Skeletal muscle satellite cell (primary cell): ENCODE measurements around the gene CAVIN1.
"Not testable (repeated sequence)": the region's sequence is repeated elsewhere in the genome, so short reads cannot be mapped to it uniquely, and the experiment has no call there.

Experiments
- H3K27me3 ChIP-seq: 2 replicates; pipeline ENCODE4 v1.7.0; 2013; ENCODE audit warnings: low read length; ENCODE audit not compliant: control insufficient read depth, insufficient read depth
- H3K36me3 ChIP-seq: 2 replicates; pipeline ENCODE4 v1.7.0; 2013; ENCODE audit warnings: mild to moderate bottlenecking, control low read depth, low read length; ENCODE audit not compliant: insufficient read depth
- H3K4me1 ChIP-seq: 2 replicates; pipeline ENCODE4 v1.7.0; 2013; ENCODE audit warnings: low read length; ENCODE audit not compliant: control insufficient read depth, insufficient read depth
- H3K4me2 ChIP-seq: 2 replicates; pipeline ENCODE4 v1.7.0; 2013; ENCODE audit warnings: mild to moderate bottlenecking, low read length
- H3K4me3 ChIP-seq: 2 replicates; pipeline ENCODE4 v1.7.0; 2013; ENCODE audit warnings: low read length
- H3K9ac ChIP-seq: 2 replicates; pipeline ENCODE4 v1.7.0; 2013; ENCODE audit warnings: mild to moderate bottlenecking, low read depth, low read length, moderate library complexity
- H3K9me3 ChIP-seq: replicated peaks from 2 replicates; pipeline ENCODE4 v1.7.0; 2013; ENCODE audit warnings: mild to moderate bottlenecking, control low read depth, low read length

The CAVIN1 gene

DNA sequence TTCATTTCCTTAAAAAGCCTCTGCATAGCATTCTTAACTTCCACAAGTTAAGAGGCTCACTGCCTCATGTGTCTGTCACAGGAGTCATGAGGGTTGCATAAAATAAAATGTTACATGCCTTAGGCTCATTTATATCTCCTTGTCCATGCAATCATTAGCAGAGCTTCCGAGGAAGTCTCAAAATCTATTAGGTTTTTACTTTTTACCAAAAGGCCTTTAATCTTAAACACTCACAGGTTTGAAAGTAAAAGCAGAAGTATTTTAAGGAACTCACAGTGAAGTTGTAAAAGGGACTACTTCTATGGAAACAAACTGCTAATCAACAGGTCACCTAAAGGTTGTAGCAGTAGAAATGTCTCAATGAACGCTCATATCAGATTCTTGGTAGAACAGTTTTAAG is 30.4 kb upstream of the CAVIN1 start:
- Histone ChIP-seq H3K4me2 (no peak overlapping the region), H3K4me3 (no peak overlapping the region), H3K36me3 (no peaks in the 10 kb centered on the region), H3K9ac (no peak overlapping the region), H3K27me3 (no peaks in the 10 kb centered on the region), H3K9me3 (no peaks in the 10 kb centered on the region), H3K4me1 (peaks cover 17% of the 10 kb centered on the region)

- H3K36me3 ChIP-seq, H3K27me3 ChIP-seq: not testable (repeated sequence)
These were observed 28.2 kb upstream of the CAVIN1 start for GRCh38 chr17:42451270-42451669.

GRCh38 chr17:42449838-42450237 is 26.8 kb upstream of the CAVIN1 start:
- not testable (repeated sequence) for H3K4me2 ChIP-seq, H3K4me3 ChIP-seq, H3K36me3 ChIP-seq, H3K9me3 ChIP-seq, H3K9ac ChIP-seq, H3K27me3 ChIP-seq, H3K4me1 ChIP-seq

More at GRCh38 chr17:42451270-42451669, 28.2 kb upstream of the CAVIN1 start:
- H3K4me2 ChIP-seq, H3K9me3 ChIP-seq, H3K4me3 ChIP-seq, H3K9ac ChIP-seq, H3K4me1 ChIP-seq: not testable (repeated sequence)

- not testable (repeated sequence) for H3K27me3 ChIP-seq, H3K4me3 ChIP-seq, H3K9ac ChIP-seq, H3K4me1 ChIP-seq, H3K36me3 ChIP-seq, H3K4me2 ChIP-seq, H3K9me3 ChIP-seq
These were observed 26.1 kb upstream of the CAVIN1 start for GRCh38 chr17:42449176-42449575.

GRCh38 chr17:42442196-42442565 is 19.1 kb upstream of the CAVIN1 start:
- no peak overlapping the region for H3K4me2 ChIP-seq
- H3K4me3 ChIP-seq, result no peak overlapping the region
- no peaks in the 10 kb centered on the region for H3K36me3 ChIP-seq
- H3K9me3 ChIP-seq, result no peaks in the 10 kb centered on the region
- peaks cover under 1% of the 10 kb centered on the region for H3K4me1 ChIP-seq
- H3K27me3 ChIP-seq, result no peaks in the 10 kb centered on the region
- no peak overlapping the region for H3K9ac ChIP-seq

DNA sequence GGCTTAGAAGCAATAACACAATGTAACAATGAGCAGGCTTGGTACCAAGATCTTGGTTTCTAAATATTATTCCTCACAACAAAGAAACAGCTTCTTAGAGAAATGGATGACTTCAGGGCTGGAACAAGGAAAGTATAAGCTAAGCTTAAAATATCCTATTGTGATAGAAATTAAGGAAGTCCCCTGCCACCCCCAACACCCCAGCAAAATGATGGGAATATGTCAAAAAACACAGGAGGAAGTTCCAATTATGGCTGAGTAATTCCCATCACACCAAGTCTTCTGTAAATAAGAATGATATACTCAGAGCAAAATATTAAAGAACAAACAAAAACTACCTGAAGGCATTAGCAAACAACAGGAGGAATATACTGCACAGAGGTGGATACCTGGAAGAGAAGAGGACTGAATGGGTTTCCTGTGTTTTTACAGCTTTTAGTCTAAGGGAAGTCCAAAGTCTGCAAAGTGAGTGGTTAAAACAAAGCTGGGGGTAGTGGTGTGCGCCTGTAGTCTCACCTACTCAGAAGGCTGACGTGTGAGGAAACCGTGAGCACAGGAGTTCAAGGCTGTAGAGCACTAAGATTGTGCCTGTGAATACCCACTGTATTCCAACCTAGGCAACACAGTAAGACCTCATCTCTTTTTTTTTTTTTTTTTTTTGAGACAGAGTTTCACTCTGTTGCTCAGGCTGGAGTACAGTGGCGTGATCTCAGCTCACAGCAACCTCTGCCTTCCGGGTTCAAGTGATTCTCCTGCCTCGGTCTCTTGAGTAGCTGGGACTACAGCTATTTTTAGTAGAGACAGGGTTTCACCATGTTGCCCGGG is 18.5 kb upstream of the CAVIN1 start:
- H3K9ac ChIP-seq, result no peak overlapping the region
- H3K27me3 ChIP-seq, result no peaks in the 10 kb centered on the region
- no peaks in the 10 kb centered on the region for H3K36me3 ChIP-seq
- no peaks in the 10 kb centered on the region for H3K9me3 ChIP-seq
- peaks cover 4% of the 10 kb centered on the region for H3K4me1 ChIP-seq
- no peak overlapping the region for H3K4me3 ChIP-seq
- H3K4me2 ChIP-seq, result no peak overlapping the region

GRCh38 chr17:42438600-42439567 is 15.8 kb upstream of the CAVIN1 start:
- H3K9me3 ChIP-seq, result no peaks in the 10 kb centered on the region
- no peaks in the 10 kb centered on the region for H3K36me3 ChIP-seq
- peaks cover 10% of the 10 kb centered on the region for H3K4me1 ChIP-seq
- H3K9ac ChIP-seq, result no peak overlapping the region
- H3K4me3 ChIP-seq, result no peak overlapping the region
- no peaks in the 10 kb centered on the region for H3K27me3 ChIP-seq
- H3K4me2 ChIP-seq, result no peak overlapping the region

- Histone ChIP-seq H3K36me3 (no peaks in the 10 kb centered on the region), H3K9ac (no peak overlapping the region), H3K4me1 (peaks cover 10% of the 10 kb centered on the region), H3K4me3 (peak overlapping the region; percentile 32), H3K9me3 (no peaks in the 10 kb centered on the region), H3K27me3 (no peaks in the 10 kb centered on the region), H3K4me2 (peak overlapping the region; percentile 58)
These were observed 13.3 kb upstream of the CAVIN1 start for GRCh38 chr17:42436391-42436790.

GRCh38 chr17:42431758-42432161 is 8.7 kb upstream of the CAVIN1 start:
- no peak overlapping the region for H3K4me2 ChIP-seq
- H3K9ac ChIP-seq, result no peak overlapping the region
- no peaks in the 10 kb centered on the region for H3K27me3 ChIP-seq
- H3K9me3 ChIP-seq, result no peaks in the 10 kb centered on the region
- H3K4me1 ChIP-seq, result peaks cover 17% of the 10 kb centered on the region
- no peaks in the 10 kb centered on the region for H3K36me3 ChIP-seq
- H3K4me3 ChIP-seq, result no peak overlapping the region

- no peak overlapping the region for H3K4me3 ChIP-seq
- no peak overlapping the region for H3K9ac ChIP-seq
- no peaks in the 10 kb centered on the region for H3K9me3 ChIP-seq
- H3K36me3 ChIP-seq, result no peaks in the 10 kb centered on the region
- no peak overlapping the region for H3K4me2 ChIP-seq
- no peaks in the 10 kb centered on the region for H3K27me3 ChIP-seq
- peaks cover 13% of the 10 kb centered on the region for H3K4me1 ChIP-seq
These were observed 6.8 kb upstream of the CAVIN1 start for GRCh38 chr17:42429726-42430447.
